MM.1S (cell line): ENCODE measurements around the gene AHCTF1.

Experiments
- EZH2 ChIP-seq: fragments of 300-600 bp; sonication (generic); optimal IDR thresholded peaks from 2 replicates; pipeline ENCODE3; 2017; ENCODE audit warnings: low read depth, mild to moderate bottlenecking, antibody characterized with exemption, low read length, mixed read lengths
- EZH2phosphoT487 ChIP-seq: fragments of 300-600 bp; sonication (generic); IDR thresholded peaks from 2 replicates; pipeline ENCODE4 v1.6.1; 2018; ENCODE audit warnings: antibody characterized with exemption, low read length
- TF ChIP-seq, protein P1 (sequence below): fragments of 300-600 bp; sonication (generic); IDR thresholded peaks from 2 replicates; pipeline ENCODE4 v1.5.1; 2016; ENCODE audit warnings: antibody characterized with exemption, low read length, mixed read lengths

- TF ChIP-seq EZH2 (no peak), EZH2phosphoT487 (no peak)
- TF ChIP-seq, protein P1, sequence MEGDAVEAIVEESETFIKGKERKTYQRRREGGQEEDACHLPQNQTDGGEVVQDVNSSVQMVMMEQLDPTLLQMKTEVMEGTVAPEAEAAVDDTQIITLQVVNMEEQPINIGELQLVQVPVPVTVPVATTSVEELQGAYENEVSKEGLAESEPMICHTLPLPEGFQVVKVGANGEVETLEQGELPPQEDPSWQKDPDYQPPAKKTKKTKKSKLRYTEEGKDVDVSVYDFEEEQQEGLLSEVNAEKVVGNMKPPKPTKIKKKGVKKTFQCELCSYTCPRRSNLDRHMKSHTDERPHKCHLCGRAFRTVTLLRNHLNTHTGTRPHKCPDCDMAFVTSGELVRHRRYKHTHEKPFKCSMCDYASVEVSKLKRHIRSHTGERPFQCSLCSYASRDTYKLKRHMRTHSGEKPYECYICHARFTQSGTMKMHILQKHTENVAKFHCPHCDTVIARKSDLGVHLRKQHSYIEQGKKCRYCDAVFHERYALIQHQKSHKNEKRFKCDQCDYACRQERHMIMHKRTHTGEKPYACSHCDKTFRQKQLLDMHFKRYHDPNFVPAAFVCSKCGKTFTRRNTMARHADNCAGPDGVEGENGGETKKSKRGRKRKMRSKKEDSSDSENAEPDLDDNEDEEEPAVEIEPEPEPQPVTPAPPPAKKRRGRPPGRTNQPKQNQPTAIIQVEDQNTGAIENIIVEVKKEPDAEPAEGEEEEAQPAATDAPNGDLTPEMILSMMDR = no peak
Observed at GRCh38 chr1:246801241-246802020, 130.3 kb downstream of the AHCTF1 start.
